CD8-positive, alpha-beta memory T cell (primary cell): ENCODE data around the gene LRRC42. TPM values are rescaled to one million over a fixed set of nuclear protein-coding genes. Genes with fewer than 3 reads are reported as not detected.

ENCODE experiments used
- CTCF ChIA-PET: fragments of 350-600 bp; sonication (Branson Sonifier 250); formaldehyde crosslinking; loops from one replicate; lab custom pipeline; 2021; ENCODE audit warnings: antibody characterized with exemption; lab: Charles Lee
- POLR2A ChIA-PET: fragments of 350-600 bp; sonication (Branson Sonifier 250); formaldehyde crosslinking; loops from one replicate; lab custom pipeline; 2021; ENCODE audit warnings: antibody characterized with exemption; lab: Charles Lee
- DNase-seq, 5 donors: peaks; one replicate each; pipeline versions ENCODE4 v3.0.0 to v3.0.0-alpha.2; 2020 to 2022; ENCODE audit warnings: mixed read lengths in 1 of 5
- H3K27ac ChIP-seq: one replicate; pipeline ENCODE4 v1.7.0; 2013; ENCODE audit warnings: low read depth, mild to moderate bottlenecking, low read length, moderate library complexity
- H3K27me3 ChIP-seq: 2 replicates; pipeline ENCODE4 v1.7.0; 2013; ENCODE audit warnings: low read length, mild to moderate bottlenecking; ENCODE audit not compliant: insufficient read depth, poor library complexity, severe bottlenecking
- H3K36me3 ChIP-seq: 2 replicates; pipeline ENCODE4 v1.7.0; 2013; ENCODE audit warnings: mild to moderate bottlenecking, low read length, moderate library complexity; ENCODE audit not compliant: insufficient read depth
- H3K4me1 ChIP-seq: 2 replicates; pipeline ENCODE4 v1.7.0; 2013; ENCODE audit warnings: mild to moderate bottlenecking, low read length, moderate library complexity; ENCODE audit not compliant: insufficient read depth
- H3K4me3 ChIP-seq: 2 replicates; pipeline ENCODE4 v1.7.0; 2013; ENCODE audit warnings: mild to moderate bottlenecking, low read length
- H3K9me3 ChIP-seq: 2 replicates; pipeline ENCODE4 v1.7.0; 2013; ENCODE audit warnings: mild to moderate bottlenecking, low read length
- H3K27ac Mint-ChIP-seq, 8 donors: one replicate each; pipeline ENCODE4 v1.8.0; 2020 to 2021; ENCODE audit warnings: mixed read lengths in 8 of 8, mild to moderate bottlenecking in 6 of 8, inconsistent platforms in 3 of 8, moderate library complexity in 3 of 8
- H3K27me3 Mint-ChIP-seq, 2 donors: one replicate each; pipeline ENCODE4 v1.8.0; 2020 to 2021; ENCODE audit warnings: mixed read lengths in 2 of 2, mild to moderate bottlenecking in 1 of 2, moderate library complexity in 1 of 2
- H3K36me3 Mint-ChIP-seq, 3 donors: one replicate each; pipeline ENCODE4 v1.8.0; 2020 to 2021; ENCODE audit warnings: mixed read lengths in 3 of 3, inconsistent platforms in 1 of 3, mild to moderate bottlenecking in 1 of 3
- H3K4me1 Mint-ChIP-seq, 3 donors: one replicate each; pipeline ENCODE4 v1.8.0; 2020 to 2021; ENCODE audit warnings: mixed read lengths in 3 of 3, inconsistent platforms in 1 of 3, mild to moderate bottlenecking in 1 of 3
- H3K4me3 Mint-ChIP-seq, 7 donors: one replicate each; pipeline ENCODE4 v1.8.0; 2020 to 2021; ENCODE audit warnings: mixed read lengths in 7 of 7, mild to moderate bottlenecking in 6 of 7, moderate library complexity in 4 of 7, inconsistent platforms in 2 of 7
- H3K9me3 Mint-ChIP-seq, 5 donors: one replicate each; pipeline ENCODE4 v1.8.0; 2020 to 2022; ENCODE audit warnings: mixed read lengths in 5 of 5, mild to moderate bottlenecking in 3 of 5, moderate library complexity in 2 of 5, inconsistent platforms in 1 of 5
- polyA plus RNA-seq: library from polyadenylated mRNA; unstranded; fragments of 300-500 nt; fragmentation: Illumina TruSeq; gene quantifications from one replicate; pipeline ENCODE4 v1.2.3, GENCODE V29; 2021
- total RNA-seq, 2 experiments: library from RNA; stranded (reverse); gene quantifications; one replicate each; pipeline ENCODE4 v1.2.3, GENCODE V29; 2021

The LRRC42 gene
- total and polyA plus RNA-seq, 3 experiments from 2014 or later: 8.3 to 25.7 (median 23.6) TPM

- H3K9me3 Mint-ChIP-seq: no peaks in the 10 kb centered on the region
- H3K36me3 ChIP-seq: no peaks in the 10 kb centered on the region
- peaks cover 3% of the 10 kb centered on the region for H3K27me3 ChIP-seq
- H3K4me3 Mint-ChIP-seq: peak overlapping the region in 1 of 7 donors; percentile 55
- no peak overlapping the region for H3K27ac ChIP-seq
- H3K27me3 Mint-ChIP-seq: peaks cover 14 to 49% of the 10 kb centered on the region in 2 donors
- H3K9me3 ChIP-seq: no peaks in the 10 kb centered on the region
- H3K27ac Mint-ChIP-seq: no peak overlapping the region
- no peak overlapping the region for H3K4me3 ChIP-seq
- POLR2A ChIA-PET: no interaction called here
- CTCF ChIA-PET: no interaction called here
- H3K4me1 Mint-ChIP-seq: no peaks in the 10 kb centered on the region
- DNase-seq: no peak
- no peaks in the 10 kb centered on the region for H3K4me1 ChIP-seq
- H3K36me3 Mint-ChIP-seq: no peaks in the 10 kb centered on the region
Observed at GRCh38 chr1:54013393-54014008, 67.4 kb downstream of the LRRC42 start.

- Mint-ChIP-seq H3K4me1 (no peaks in the 10 kb centered on the region), H3K27ac (no peak overlapping the region), H3K27me3 (peaks cover 14 to 44% of the 10 kb centered on the region in 2 donors), H3K36me3 (no peaks in the 10 kb centered on the region), H3K9me3 (no peaks in the 10 kb centered on the region), H3K4me3 (no peak overlapping the region)
- Histone ChIP-seq H3K4me1 (no peaks in the 10 kb centered on the region), H3K27ac (no peak overlapping the region), H3K36me3 (no peaks in the 10 kb centered on the region), H3K4me3 (no peak overlapping the region), H3K9me3 (no peaks in the 10 kb centered on the region), H3K27me3 (peaks cover 3% of the 10 kb centered on the region)
- no peak for DNase-seq
- ChIA-PET CTCF (no interaction called here), POLR2A (no interaction called here)
Observed at GRCh38 chr1:54014009-54014629, 68.0 kb downstream of the LRRC42 start.

GRCh38 chr1:54016343-54017282, 70.5 kb downstream of the LRRC42 start:
- ChIA-PET CTCF (no interaction called here), POLR2A (no interaction called here)
- Histone ChIP-seq H3K9me3 (no peaks in the 10 kb centered on the region), H3K27me3 (peaks cover 3% of the 10 kb centered on the region), H3K36me3 (no peaks in the 10 kb centered on the region), H3K27ac (no peak overlapping the region), H3K4me1 (no peaks in the 10 kb centered on the region), H3K4me3 (no peak overlapping the region)
- Mint-ChIP-seq H3K27me3 (peaks cover 6 to 28% of the 10 kb centered on the region in 2 donors), H3K4me3 (no peak overlapping the region), H3K4me1 (no peaks in the 10 kb centered on the region), H3K36me3 (no peaks in the 10 kb centered on the region), H3K9me3 (no peaks in the 10 kb centered on the region), H3K27ac (no peak overlapping the region)
- DNase-seq: no peak

Other genes starting within 250 kb of the LRRC42 start
- gene GLIS1, start 207.2 kb upstream of the LRRC42 start, total RNA-seq: not detected
- 0.18 TPM for gene GLIS1, start 207.2 kb upstream of the LRRC42 start, polyA plus RNA-seq
- gene NDC1, start 108.1 kb upstream of the LRRC42 start, total RNA-seq: 10 to 100 TPM; 38.8 to 40.3 TPM
- 6.4 TPM for gene NDC1, start 108.1 kb upstream of the LRRC42 start, polyA plus RNA-seq
- gene YIPF1, start 56.6 kb upstream of the LRRC42 start, total RNA-seq: 10 to 100 TPM; 17.2 to 17.4 TPM
- 30.7 TPM for gene YIPF1, start 56.6 kb upstream of the LRRC42 start, polyA plus RNA-seq
- gene DIO1, start 52.2 kb upstream of the LRRC42 start, total RNA-seq: not detected
- not detected for gene DIO1, start 52.2 kb upstream of the LRRC42 start, polyA plus RNA-seq
- gene IFT25, start 651 bp upstream of the LRRC42 start, total RNA-seq: 10 to 100 TPM; 57.2 to 57.8 TPM
- gene IFT25, start 651 bp upstream of the LRRC42 start, polyA plus RNA-seq: 59.9 TPM
- not detected for gene LDLRAD1, start 71.8 kb downstream of the LRRC42 start, total RNA-seq
- not detected for gene LDLRAD1, start 71.8 kb downstream of the LRRC42 start, polyA plus RNA-seq
- 100 to 1,000 TPM; 140 to 149 TPM for gene TMEM59, start 106.9 kb downstream of the LRRC42 start, total RNA-seq
- gene TMEM59, start 106.9 kb downstream of the LRRC42 start, polyA plus RNA-seq: 580 TPM
- gene TCEANC2, start 107.3 kb downstream of the LRRC42 start, total RNA-seq: 10 to 100 TPM; 10.9 to 11.4 TPM
- gene TCEANC2, start 107.3 kb downstream of the LRRC42 start, polyA plus RNA-seq: 6.1 TPM
- gene CDCP2, start 206.7 kb downstream of the LRRC42 start, total RNA-seq: not detected
- gene CDCP2, start 206.7 kb downstream of the LRRC42 start, polyA plus RNA-seq: not detected